ENCODE measurements around the gene ACOXL. TPM values are rescaled to one million over a fixed set of nuclear protein-coding genes. Genes with fewer than 3 reads are reported as not detected.

Gene ACOXL
- total RNA-seq, 5 donors from 2014 or later (not counting 1 experiment from before 2014, with no cell fraction given) = 0.10 TPM; not detected in 4

DNA sequence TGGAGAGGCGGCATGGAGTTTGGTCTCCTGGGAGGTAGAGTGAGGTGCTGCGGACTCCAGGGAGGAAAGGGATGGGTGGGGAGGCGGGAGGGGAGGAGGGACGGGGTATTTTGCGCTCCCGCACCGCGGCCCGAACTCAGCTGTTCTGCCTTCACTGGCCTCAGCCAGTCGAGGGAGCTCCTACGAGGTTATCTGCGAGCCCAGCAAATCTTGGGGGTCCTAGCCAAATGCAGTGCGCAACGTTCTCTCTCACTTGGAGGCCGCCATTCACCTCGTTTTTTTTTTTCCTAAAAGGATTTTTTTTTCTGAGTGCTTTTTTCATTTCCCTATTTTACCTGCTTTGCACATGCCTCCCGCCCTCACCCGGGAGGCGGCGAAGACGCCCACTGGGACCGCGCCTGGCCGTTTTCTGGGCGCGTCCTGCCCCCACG is 387.5 kb downstream of the ACOXL start:
- peaks cover 45 to 53% (median 51%) of the 10 kb centered on the region in 3 donors for H3K4me1 Mint-ChIP-seq
- H3K27me3 Mint-ChIP-seq = peaks cover 26 to 42% of the 10 kb centered on the region in 2 donors
- Histone ChIP-seq H3K27ac (ENCODE audit: low read length) (no peak overlapping the region), H3K4me3 (ENCODE audit: control insufficient read depth in 1 of 2, extremely low read depth in 1 of 2, low read length in 1 of 2) (peak overlapping the region; percentile 58 to 61), H3K27me3 (replicated peaks in 1 of 2; ENCODE audit: control insufficient read depth in 2 of 2, extremely low read depth in 1 of 2, insufficient read depth in 2 of 2, low read length in 1 of 2) (peaks cover 6 to 60% of the 10 kb centered on the region in 2 experiments), H3K4me1 (ENCODE audit: control insufficient read depth in 1 of 2, extremely low read depth in 1 of 2, insufficient read depth in 2 of 2, low read length in 2 of 2) (peaks cover 21 to 63% of the 10 kb centered on the region in 2 experiments), H3K9me3 (no peaks in the 10 kb centered on the region), H3K36me3 (ENCODE audit: control insufficient read depth in 2 of 2, extremely low read depth in 1 of 2, insufficient read depth in 1 of 2, low read length in 1 of 2) (peaks cover 2 to 6% of the 10 kb centered on the region in 2 donors)
- ATAC-seq (replicated peaks in 1 of 4) (no peak), DNase-seq (peak in 9 of 35 experiments; percentile 3 to 38 (median 8))
- H3K9me3 Mint-ChIP-seq = no peaks in the 10 kb centered on the region
- 5% methylated on average over 18 of the region's 27 CpGs for WGBS (ENCODE audit: insufficient coverage)
- H3K4me3 Mint-ChIP-seq = peak overlapping the region; percentile 77 to 95 (median 82)
- ChIA-PET CTCF (interaction anchor here (0.9 to 1.2 kb wide), 2 partner anchors 36 to 37 kb away, joined by 3 read pairs; no protein-coding TSS in a partner anchor), POLR2A (interaction anchor here in 1 of 2 donors (0.8 kb wide), 1 partner anchor 290 kb away, joined by 4 read pairs; no protein-coding TSS in a partner anchor)
- peaks cover 7% of the 10 kb centered on the region for H3K36me3 Mint-ChIP-seq
- H3K27ac Mint-ChIP-seq = no peak overlapping the region

DNA sequence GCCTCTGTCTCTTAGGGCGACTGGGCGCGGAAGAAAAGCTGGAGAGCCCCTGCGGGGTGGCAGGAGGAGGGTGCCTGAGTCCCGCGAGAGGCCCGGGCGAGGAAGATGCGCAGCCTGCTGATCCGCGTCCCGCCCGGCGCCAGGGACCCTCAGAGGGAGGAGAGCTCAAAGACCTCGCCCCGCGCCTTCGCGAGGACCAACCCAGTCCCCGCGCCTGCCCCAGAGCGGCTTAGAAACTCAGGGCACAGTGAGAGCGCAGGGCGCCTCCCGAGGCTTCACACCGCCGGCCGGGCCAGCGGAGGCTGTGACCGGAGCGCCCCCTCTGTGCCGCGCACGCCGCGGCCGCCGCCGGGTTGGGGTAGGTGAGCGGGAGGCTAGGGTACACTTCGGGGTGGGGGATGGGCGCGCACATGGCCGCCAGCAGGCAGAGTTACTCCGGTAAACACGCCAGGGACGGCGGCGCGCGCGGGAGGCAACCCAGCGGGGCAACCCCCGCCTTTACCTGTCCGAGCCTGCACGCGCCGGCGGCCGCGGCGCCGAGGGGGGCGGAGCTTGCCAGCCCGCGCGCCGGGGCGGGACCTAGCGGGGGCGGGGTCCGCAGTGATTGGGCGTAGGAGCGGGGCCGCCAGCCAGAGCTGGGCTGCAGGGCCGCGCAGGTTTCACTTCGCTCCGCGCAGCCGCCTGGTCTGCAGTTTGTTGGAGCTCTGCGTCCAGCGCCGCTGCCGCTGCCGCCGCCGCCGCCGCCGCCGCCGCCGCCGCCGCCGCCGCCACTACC is 388.1 kb downstream of the ACOXL start, which contains the start of gene BCL2L11:
BCL2L11 (plus strand) TSS at position 662 of the 775 bp plus-strand sequence. CDS start 2,832 bp downstream, outside the sequence.
- Mint-ChIP-seq H3K9me3 (no peaks in the 10 kb centered on the region), H3K4me1 (peaks cover 48 to 57% (median 56%) of the 10 kb centered on the region in 3 donors), H3K4me3 (peak within 1 kb of the TSS; percentile 90 to 95 (median 93)), H3K27ac (peak within 1 kb of the TSS; percentile 78 to 84), H3K36me3 (peaks cover 13% of the 10 kb centered on the region), H3K27me3 (peaks cover 26 to 42% of the 10 kb centered on the region in 2 donors)
- CTCF ChIA-PET = interaction anchor here (0.6 to 1.2 kb wide), 3 partner anchors 36 to 337 kb away, joined by 3 to 8 read pairs (median 3); no protein-coding TSS in a partner anchor
- DNase-seq (peak; percentile 52 to 93 (median 77)), ATAC-seq (replicated peaks in 1 of 4) (peak; percentile 73 to 81 (median 76))
- Histone ChIP-seq H3K9me3 (no peaks in the 10 kb centered on the region), H3K27me3 (replicated peaks in 1 of 2; ENCODE audit: control insufficient read depth in 2 of 2, extremely low read depth in 1 of 2, insufficient read depth in 2 of 2, low read length in 1 of 2) (peaks cover 6 to 60% of the 10 kb centered on the region in 2 experiments), H3K4me3 (ENCODE audit: control insufficient read depth in 1 of 2, extremely low read depth in 1 of 2, low read length in 1 of 2) (peak within 1 kb of the TSS; percentile 64 to 97), H3K27ac (ENCODE audit: low read length) (no peak within 1 kb of the TSS), H3K4me1 (ENCODE audit: control insufficient read depth in 1 of 2, extremely low read depth in 1 of 2, insufficient read depth in 2 of 2, low read length in 2 of 2) (peaks cover 21 to 63% of the 10 kb centered on the region in 2 experiments), H3K36me3 (ENCODE audit: control insufficient read depth in 2 of 2, extremely low read depth in 1 of 2, insufficient read depth in 1 of 2, low read length in 1 of 2) (peaks cover 6% of the 10 kb centered on the region in 2 donors)
- POLR2A ChIA-PET = interaction anchor here (0.5 to 0.8 kb wide), 4 partner anchors 291 to 951 kb away, joined by 3 to 5 read pairs (median 4); no protein-coding TSS in a partner anchor
- under 1% methylated on average over 95 of the region's 98 CpGs for WGBS (ENCODE audit: insufficient coverage)

DNA sequence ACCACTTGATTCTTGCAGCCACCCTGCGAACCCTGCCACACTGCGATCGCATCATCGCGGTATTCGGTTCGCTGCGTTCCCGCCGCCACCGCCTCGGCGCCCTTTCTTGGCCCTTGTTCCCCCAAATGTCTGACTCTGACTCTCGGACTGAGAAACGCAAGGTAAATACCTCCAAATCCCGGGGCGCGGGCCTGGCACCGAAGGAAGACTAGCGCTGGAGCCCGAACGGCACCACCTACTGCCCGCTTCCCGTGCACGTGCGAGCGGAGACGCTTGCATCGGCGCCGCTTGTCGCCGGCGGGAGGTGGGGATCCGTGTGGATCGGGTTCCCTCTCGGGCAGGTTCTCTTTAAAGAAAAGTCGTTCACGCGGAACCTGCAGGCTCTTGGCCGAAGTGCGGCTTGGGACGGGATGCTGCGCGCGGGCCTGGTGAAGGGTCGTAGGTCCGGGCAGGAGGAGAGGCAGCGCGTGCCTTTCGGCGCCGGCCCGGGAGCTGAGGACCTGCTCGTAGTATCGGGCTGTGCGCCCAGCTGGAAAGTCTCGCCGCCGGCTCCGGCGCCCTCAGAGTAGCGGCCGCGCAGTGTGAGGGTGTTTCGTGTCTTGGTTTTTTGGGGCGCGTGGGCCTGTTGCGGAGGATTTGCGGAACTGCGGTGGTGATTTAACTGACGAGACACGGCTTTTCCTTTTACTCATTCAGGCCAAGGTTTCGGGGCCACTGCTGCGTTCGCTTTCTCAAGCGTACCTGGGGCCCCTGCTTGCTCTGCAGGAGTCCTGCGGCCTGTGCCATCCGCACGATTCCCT is 388.9 kb downstream of the ACOXL start:
- Histone ChIP-seq H3K27me3 (replicated peaks in 1 of 2; ENCODE audit: control insufficient read depth in 2 of 2, extremely low read depth in 1 of 2, insufficient read depth in 2 of 2, low read length in 1 of 2) (peaks cover 3 to 60% of the 10 kb centered on the region in 2 experiments), H3K9me3 (no peaks in the 10 kb centered on the region), H3K36me3 (ENCODE audit: control insufficient read depth in 2 of 2, extremely low read depth in 1 of 2, insufficient read depth in 1 of 2, low read length in 1 of 2) (peaks cover 6 to 7% of the 10 kb centered on the region in 2 donors), H3K4me3 (ENCODE audit: control insufficient read depth in 1 of 2, extremely low read depth in 1 of 2, low read length in 1 of 2) (peak overlapping the region; percentile 64 to 97), H3K4me1 (ENCODE audit: control insufficient read depth in 1 of 2, extremely low read depth in 1 of 2, insufficient read depth in 2 of 2, low read length in 2 of 2) (peaks cover 21 to 63% of the 10 kb centered on the region in 2 experiments), H3K27ac (ENCODE audit: low read length) (no peak overlapping the region)
- Mint-ChIP-seq H3K27me3 (peaks cover 20 to 37% of the 10 kb centered on the region in 2 donors), H3K4me1 (peaks cover 56 to 64% (median 59%) of the 10 kb centered on the region in 3 donors), H3K27ac (peak overlapping the region; percentile 78 to 84), H3K9me3 (no peaks in the 10 kb centered on the region), H3K4me3 (peak overlapping the region; percentile 90 to 95 (median 93)), H3K36me3 (peaks cover 21% of the 10 kb centered on the region)
- ChIA-PET CTCF (interaction anchor here in 1 of 2 donors (0.6 kb wide), 1 partner anchor 336 kb away, joined by 8 read pairs; no protein-coding TSS in a partner anchor), POLR2A (interaction anchor here in 1 of 2 donors (0.6 kb wide), 1 partner anchor 295 kb away, joined by 3 read pairs; no protein-coding TSS in a partner anchor)
- peak in 29 of 35 experiments; percentile 16 to 65 (median 38) for DNase-seq
- peak; percentile 10 to 14 (median 12) for ATAC-seq (replicated peaks in 1 of 4)
- WGBS (ENCODE audit: insufficient coverage) = under 1% methylated on average over 76 of the region's 80 CpGs

DNA sequence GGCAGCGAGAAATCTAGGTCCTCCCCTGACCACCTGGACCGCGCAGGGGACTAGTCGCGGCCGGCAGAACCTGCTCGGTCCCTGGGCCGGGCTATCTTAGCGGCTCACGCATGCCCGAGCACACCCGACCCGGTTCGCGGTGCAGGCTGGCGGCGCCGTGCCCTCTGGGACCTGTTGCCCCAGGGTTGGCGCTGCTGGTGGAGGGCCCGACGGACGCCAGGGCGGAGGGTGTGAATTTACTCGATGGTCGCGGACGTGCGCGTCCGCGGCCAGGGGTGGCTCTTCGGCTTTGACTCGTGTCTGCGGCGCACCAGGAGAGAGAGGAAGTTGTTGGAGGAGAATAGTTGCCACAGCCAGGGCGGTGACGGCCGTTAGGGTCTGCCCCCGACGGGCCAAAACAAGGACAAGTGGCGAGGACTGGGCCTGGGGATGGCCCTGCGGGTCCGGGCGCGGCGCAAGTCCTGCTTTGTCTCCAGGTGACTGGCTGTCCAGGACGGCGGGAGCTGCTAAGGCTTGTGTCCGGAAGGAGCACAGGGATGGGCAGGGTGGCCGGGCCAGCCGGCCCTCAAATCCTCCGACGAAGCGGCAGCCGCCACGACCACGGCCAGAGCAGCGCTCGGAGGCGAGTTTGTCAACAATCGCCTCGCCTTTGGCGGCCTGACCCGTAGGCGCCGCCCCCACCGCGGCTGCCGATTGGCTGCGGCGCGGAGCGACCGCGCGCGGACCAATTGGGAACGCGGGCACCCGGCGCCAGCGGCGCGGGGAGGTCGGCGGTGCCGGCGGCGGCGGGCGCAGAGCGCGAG is 389.7 kb downstream of the ACOXL start:
- Histone ChIP-seq H3K9me3 (no peaks in the 10 kb centered on the region), H3K4me3 (ENCODE audit: control insufficient read depth in 1 of 2, extremely low read depth in 1 of 2, low read length in 1 of 2) (peak overlapping the region; percentile 64 to 97), H3K27me3 (replicated peaks in 1 of 2; ENCODE audit: control insufficient read depth in 2 of 2, extremely low read depth in 1 of 2, insufficient read depth in 2 of 2, low read length in 1 of 2) (peaks cover 2 to 56% of the 10 kb centered on the region in 2 experiments), H3K27ac (ENCODE audit: low read length) (no peak overlapping the region), H3K4me1 (ENCODE audit: control insufficient read depth in 1 of 2, extremely low read depth in 1 of 2, insufficient read depth in 2 of 2, low read length in 2 of 2) (peaks cover 24 to 59% of the 10 kb centered on the region in 2 experiments), H3K36me3 (ENCODE audit: control insufficient read depth in 2 of 2, extremely low read depth in 1 of 2, insufficient read depth in 1 of 2, low read length in 1 of 2) (peaks cover 6 to 7% of the 10 kb centered on the region in 2 donors)
- Mint-ChIP-seq H3K27me3 (peaks cover 18 to 29% of the 10 kb centered on the region in 2 donors), H3K27ac (peak overlapping the region; percentile 78 to 84), H3K4me1 (peaks cover 57 to 68% (median 61%) of the 10 kb centered on the region in 3 donors), H3K4me3 (peak overlapping the region; percentile 90 to 95 (median 93)), H3K9me3 (no peaks in the 10 kb centered on the region), H3K36me3 (peaks cover 29% of the 10 kb centered on the region)
- ChIA-PET CTCF (no interaction called here), POLR2A (no interaction called here)
- DNase-seq = peak in 34 of 35 experiments; percentile 42 to 87 (median 66)
- peak; percentile 65 to 69 (median 67) for ATAC-seq (replicated peaks in 1 of 4)
- under 1% methylated on average over 84 of the region's 93 CpGs for WGBS (ENCODE audit: insufficient coverage)

DNA sequence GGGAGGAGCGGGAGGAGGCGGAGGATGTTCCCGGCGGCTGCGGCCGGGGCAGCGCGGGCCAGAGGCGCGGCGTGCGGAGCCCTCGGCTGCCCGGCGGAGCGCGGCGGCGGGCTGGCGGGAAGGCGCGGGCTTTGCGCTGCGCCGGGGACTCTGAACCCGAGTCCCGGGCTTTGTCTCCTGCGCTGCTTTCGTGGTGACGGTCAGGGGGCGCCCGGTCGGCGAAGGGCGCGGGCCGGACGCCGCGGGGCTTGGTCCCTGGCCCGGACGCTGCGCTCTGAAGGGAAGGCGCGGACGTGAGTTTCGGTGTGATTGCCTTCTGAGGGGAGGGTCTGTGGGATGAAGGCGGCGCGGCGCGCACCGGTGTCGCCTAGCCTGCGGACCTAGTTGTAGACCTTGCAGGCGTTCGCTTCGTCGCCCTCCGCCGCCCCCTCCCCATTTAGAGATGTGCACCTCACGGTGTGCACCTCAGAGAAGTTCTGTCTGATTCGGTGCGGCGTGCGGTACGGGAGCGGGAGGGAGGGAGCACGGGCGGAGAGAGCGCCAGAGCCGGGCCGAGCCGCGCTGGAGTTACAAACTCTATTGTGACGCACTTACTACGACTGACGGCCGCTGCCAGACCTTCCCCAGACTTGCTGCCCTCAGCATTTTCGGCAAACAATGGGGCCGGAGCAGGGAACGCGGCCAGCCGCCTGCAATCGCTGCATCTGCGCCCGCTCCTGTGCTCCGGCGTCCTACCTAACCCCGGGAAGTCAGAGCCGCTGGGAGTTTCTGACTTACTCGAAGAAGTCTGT is 390.5 kb downstream of the ACOXL start:
- Mint-ChIP-seq H3K27ac (peak overlapping the region in 1 of 2 donors; percentile 22), H3K9me3 (no peaks in the 10 kb centered on the region), H3K4me3 (peak overlapping the region; percentile 90 to 95 (median 93)), H3K27me3 (peaks cover 16 to 23% of the 10 kb centered on the region in 2 donors), H3K4me1 (peaks cover 56 to 66% (median 58%) of the 10 kb centered on the region in 3 donors), H3K36me3 (peaks cover 37% of the 10 kb centered on the region)
- ChIA-PET POLR2A (no interaction called here), CTCF (no interaction called here)
- Histone ChIP-seq H3K27ac (ENCODE audit: low read length) (no peak overlapping the region), H3K9me3 (no peaks in the 10 kb centered on the region), H3K4me1 (ENCODE audit: control insufficient read depth in 1 of 2, extremely low read depth in 1 of 2, insufficient read depth in 2 of 2, low read length in 2 of 2) (peaks cover 24 to 51% of the 10 kb centered on the region in 2 experiments), H3K36me3 (ENCODE audit: control insufficient read depth in 2 of 2, extremely low read depth in 1 of 2, insufficient read depth in 1 of 2, low read length in 1 of 2) (peaks cover 6 to 7% of the 10 kb centered on the region in 2 donors), H3K4me3 (ENCODE audit: control insufficient read depth in 1 of 2, extremely low read depth in 1 of 2, low read length in 1 of 2) (peak overlapping the region; percentile 71 to 97), H3K27me3 (replicated peaks in 1 of 2; ENCODE audit: control insufficient read depth in 2 of 2, extremely low read depth in 1 of 2, insufficient read depth in 2 of 2, low read length in 1 of 2) (peaks cover 2 to 48% of the 10 kb centered on the region in 2 experiments)
- DNase-seq = peak in 18 of 35 experiments; percentile 3 to 48 (median 18)
- no peak for ATAC-seq (replicated peaks in 1 of 4)
- WGBS (ENCODE audit: insufficient coverage) = 2% methylated on average over 84 of the region's 92 CpGs
